Measurements from ENCODE around the gene GABARAPL1.

DNA sequence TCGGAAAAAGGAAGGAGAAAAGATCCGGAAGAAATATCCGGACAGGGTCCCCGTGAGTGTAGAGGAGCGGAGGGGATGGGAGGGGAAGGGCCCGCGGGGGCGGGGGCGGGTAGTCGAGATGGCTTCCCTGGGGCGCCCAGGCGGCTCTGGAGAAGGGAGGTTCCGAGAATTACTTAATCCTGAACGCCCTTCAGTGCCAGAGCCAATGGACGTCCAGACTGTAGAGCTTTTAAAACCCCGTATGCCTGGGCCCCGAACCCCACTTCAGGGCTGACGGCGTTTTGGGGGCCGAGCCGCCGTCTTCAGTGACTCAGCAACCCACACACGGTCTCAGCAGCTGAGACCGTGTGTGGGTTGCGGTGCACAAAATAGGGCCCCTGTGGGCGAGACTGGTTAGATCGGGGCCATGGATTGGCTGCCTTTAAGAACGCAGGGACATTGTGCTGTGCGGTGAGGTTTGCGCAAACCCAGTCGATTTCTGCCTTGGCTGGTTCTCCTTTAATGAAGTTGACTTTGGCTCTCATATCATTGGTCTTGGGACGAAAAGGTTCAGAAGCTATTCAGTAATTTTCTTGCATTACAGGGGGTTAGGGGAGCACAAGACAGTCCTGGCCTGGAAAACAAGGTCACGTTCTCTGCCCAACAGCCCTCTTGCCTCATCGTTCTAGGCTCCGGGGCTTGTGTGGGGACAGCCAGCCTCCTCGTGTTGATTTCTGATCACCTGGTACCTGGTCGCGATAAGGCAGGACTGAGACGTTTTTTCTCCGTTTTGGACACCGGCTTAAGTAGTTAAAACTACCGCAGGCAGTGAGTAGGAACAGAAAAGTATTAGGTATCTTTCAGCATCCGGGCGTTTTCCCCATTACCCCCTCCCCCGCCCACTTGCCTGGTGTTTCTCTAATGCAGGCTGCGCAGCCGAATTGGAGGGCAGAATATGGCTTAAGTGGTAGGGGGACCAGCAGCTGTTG is 775 bp downstream of the GABARAPL1 start:
- TF ChIP-seq EZH2 (IDR thresholded peaks at IDR 0.05; ENCODE audit: insufficient read depth, low read length) = no peak
- TF ChIP-seq, protein P1, sequence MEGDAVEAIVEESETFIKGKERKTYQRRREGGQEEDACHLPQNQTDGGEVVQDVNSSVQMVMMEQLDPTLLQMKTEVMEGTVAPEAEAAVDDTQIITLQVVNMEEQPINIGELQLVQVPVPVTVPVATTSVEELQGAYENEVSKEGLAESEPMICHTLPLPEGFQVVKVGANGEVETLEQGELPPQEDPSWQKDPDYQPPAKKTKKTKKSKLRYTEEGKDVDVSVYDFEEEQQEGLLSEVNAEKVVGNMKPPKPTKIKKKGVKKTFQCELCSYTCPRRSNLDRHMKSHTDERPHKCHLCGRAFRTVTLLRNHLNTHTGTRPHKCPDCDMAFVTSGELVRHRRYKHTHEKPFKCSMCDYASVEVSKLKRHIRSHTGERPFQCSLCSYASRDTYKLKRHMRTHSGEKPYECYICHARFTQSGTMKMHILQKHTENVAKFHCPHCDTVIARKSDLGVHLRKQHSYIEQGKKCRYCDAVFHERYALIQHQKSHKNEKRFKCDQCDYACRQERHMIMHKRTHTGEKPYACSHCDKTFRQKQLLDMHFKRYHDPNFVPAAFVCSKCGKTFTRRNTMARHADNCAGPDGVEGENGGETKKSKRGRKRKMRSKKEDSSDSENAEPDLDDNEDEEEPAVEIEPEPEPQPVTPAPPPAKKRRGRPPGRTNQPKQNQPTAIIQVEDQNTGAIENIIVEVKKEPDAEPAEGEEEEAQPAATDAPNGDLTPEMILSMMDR (IDR thresholded peaks at IDR 0.05; ENCODE audit: insufficient read depth, low read depth, low read length) = no peak
